GM12874 (cell line): ENCODE results near the gene POLA2.

Experiments
- TF ChIP-seq, protein P1 (sequence below): IDR thresholded peaks from 2 replicates; pipeline ENCODE4 v1.5.1; 2011; ENCODE audit warnings: low read depth, mild to moderate bottlenecking, control low read depth, low read length, moderate library complexity; ENCODE audit not compliant: insufficient read depth

Gene POLA2

DNA sequence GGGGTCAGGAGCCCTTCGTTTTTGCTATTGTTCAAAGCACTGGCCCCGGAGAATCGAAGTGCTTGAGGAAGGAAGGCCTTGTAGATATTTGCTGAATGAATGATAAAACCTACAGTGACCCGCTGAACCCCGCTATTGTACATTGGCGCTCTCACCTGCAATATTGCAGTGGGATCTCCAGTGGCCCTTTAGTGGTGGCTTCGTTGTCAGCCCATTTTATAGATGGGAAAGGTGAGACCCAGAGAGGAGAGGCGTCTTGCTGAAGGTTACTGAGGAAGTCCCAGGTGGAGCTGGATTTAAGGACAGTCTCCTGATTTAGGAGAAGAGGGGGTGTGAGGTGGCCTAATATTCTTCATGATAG lies 54.1 kb downstream of the POLA2 start:
- TF ChIP-seq, protein P1, sequence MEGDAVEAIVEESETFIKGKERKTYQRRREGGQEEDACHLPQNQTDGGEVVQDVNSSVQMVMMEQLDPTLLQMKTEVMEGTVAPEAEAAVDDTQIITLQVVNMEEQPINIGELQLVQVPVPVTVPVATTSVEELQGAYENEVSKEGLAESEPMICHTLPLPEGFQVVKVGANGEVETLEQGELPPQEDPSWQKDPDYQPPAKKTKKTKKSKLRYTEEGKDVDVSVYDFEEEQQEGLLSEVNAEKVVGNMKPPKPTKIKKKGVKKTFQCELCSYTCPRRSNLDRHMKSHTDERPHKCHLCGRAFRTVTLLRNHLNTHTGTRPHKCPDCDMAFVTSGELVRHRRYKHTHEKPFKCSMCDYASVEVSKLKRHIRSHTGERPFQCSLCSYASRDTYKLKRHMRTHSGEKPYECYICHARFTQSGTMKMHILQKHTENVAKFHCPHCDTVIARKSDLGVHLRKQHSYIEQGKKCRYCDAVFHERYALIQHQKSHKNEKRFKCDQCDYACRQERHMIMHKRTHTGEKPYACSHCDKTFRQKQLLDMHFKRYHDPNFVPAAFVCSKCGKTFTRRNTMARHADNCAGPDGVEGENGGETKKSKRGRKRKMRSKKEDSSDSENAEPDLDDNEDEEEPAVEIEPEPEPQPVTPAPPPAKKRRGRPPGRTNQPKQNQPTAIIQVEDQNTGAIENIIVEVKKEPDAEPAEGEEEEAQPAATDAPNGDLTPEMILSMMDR: no peak

DNA sequence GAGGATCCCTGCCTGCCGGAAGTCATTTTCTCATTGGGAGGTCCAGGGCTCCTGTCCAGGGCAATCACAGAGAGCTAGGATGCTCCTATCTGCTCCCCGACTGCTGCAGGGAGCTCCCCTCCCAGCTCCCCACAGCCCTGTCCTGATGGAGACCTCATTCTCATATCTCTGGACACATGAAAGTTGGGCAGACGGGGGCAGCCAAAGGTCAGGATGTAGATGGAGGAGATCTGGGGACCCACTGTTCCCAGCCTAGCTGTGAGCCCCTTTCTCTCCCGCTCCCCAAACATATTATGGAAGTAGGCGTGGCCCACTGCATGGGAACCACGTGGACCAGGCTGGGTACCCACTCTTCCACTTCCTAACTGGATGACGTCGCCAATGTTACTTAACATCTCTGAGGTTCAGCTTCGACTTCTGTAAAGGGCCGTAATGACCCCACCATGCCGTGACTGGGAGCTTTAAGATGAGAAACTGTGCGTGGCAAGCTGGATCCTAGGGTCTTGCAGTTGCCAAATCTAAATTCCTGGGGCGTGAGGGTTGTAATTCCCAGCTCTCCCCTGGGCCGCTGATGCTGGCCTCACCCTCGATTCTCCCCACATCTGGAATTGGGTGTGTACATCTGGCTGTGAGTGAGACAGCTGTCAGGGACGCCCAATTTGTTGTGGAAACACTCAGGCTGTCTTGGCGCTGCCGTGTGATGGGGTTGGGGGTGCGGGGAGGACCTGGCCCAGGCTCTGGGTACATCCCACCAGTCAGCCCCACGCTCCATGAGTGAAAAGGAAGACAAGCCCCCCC lies 54.7 kb downstream of the POLA2 start:
- TF ChIP-seq, protein P1: no peak

DNA sequence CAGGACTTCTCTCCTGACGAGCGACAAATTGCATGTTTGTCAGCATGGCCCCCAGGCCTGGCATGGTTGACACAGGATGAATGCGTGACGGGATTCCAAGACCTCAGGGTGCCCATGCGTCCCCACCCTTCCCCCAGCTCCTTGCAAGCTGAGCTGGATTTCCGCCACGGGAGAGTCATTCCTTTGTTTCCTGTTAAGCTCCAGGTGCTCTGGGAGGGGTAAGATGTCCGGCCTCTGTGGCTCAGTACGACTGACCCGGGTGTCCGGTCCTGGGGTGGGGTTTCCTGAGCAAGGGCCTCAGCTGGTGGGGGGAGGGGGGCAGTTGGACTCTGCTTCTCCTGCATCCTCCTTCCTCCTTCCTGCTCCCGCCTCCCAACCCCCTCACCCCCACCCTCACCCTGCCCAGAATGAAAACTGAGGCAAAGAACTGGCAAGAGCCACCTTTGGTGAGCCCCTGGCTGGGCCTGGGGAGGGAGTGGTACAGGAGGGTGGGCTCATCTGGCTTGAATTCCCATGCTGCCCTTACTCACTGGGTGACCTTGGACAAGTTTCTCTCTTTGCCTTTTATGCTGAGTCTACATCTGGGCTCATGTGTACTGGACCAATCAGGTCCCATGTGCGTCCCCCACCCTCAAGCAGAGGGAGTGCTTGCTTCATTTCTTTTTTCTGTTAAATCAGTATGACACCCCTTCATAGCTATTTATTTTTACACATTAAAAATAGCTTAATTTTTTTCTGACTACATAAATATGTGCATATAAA lies 55.4 kb downstream of the POLA2 start:
- TF ChIP-seq, protein P1: no peak

DNA sequence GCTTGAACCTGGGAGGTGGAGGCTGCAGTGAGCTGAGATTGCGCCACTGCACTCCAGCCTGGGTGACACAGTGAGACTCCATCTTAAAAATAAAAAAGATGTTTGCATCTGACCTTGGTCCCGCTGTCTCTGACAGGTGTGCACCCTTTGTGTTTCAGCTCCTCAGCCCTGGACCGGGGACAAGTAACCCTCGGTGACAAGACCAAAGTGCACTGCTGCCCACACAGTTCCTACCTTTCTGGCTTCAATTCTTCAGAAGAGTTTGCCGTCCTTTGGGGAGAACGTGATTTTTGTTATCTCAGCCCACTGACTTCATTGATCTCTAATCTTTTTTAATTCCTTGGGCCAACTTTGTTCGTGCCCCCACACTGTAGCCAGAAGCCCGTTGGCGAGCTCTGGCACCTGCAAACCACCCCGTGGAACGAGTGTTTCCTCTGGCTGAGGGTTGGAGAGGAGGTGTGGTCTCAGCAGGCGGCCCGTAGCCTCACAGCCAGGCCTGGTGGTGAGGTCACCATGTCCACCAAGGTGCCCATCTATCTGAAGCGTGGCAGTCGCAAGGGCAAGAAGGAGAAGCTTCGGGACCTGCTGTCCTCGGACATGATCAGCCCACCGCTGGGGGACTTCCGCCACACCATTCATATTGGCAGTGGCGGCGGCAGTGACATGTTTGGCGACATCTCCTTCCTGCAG lies 58.8 kb downstream of the POLA2 start:
- TF ChIP-seq, protein P1: no peak

DNA sequence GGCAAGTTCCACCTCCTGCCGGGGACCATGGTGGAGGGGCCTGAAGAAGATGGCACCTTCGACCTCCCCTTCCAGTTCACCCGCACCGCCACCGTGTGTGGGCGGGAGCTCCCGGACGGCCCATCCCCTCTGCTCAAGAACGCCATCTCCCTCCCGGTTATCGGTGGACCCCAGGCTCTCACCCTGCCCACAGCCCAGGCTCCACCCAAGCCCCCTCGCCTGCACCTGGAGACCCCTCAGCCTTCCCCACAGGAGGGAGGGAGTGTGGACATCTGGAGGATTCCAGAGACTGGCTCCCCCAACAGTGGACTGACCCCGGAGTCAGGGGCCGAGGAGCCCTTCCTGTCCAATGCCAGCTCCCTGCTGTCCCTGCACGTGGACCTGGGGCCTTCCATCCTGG lies 59.3 kb downstream of the POLA2 start:
- TF ChIP-seq, protein P1: no peak

DNA sequence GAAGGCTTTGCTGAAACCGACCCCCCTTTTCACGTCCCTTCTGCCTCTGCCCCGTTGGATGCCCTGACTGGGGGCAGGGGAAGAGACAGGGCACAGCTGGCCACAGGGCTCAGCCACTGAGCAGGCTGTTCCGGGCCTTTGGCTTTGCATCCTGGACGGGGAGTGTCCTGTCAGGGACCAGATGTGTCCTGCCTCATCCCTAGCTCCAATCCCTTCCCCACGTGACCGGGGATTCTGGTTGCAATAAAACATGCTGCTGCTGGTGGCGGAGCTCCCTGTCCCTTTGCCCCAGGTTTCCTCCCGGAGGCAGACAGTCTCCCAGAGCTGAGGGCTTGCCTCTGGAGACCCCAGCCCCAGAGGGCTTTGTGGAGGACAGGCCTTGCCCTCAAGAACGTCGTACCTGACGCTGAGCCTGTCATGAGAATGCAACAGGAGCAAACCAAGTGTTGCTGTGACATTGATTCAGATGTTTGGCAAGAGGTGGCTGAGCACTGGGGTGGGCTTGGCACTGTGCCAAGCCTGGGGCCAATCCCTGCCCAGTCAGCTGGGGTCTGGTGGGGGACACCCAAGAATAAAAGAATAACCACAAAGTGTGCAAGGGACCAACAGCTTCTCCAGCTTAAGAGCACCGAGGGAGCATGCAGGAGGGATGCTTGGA lies 60.2 kb downstream of the POLA2 start:
- TF ChIP-seq, protein P1: no peak

DNA sequence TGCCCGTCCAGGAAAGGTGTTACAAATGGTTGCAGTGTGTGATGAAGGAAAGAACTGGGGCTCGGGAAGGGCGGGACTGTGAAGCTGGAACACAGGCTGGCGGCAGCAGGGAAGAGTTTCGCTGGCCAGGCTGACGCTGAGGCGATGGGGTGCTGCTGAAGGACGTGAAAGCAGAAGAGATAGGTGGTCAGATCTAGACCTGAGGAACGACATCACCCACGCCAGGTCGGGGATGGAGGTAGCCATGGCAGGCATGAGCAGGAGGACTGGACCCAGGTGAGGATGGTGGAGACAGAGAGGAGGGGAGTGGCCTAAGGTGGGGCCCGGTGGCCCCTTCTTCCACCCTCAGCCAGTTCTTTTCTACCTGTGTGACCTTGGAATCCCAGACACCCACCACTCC lies 62.1 kb downstream of the POLA2 start:
- TF ChIP-seq, protein P1: no peak
